GM12892 (cell line): ENCODE measurements around the gene SPATS2.

Experiments
- POLR2A ChIP-seq: IDR thresholded peaks from 2 replicates; pipeline ENCODE4 v1.6.1; 2011; ENCODE audit warnings: low read depth, low read length, control low read depth
- POLR2AphosphoS5 ChIP-seq: IDR thresholded peaks from 2 replicates; pipeline ENCODE4 v1.6.1; 2011; ENCODE audit warnings: low read depth, low read length, control low read depth
- TAF1 ChIP-seq: IDR thresholded peaks from 2 replicates; pipeline ENCODE4 v1.6.1; 2011; ENCODE audit warnings: low read depth, mild to moderate bottlenecking, control low read depth, low read length, borderline replicate concordance

DNA sequence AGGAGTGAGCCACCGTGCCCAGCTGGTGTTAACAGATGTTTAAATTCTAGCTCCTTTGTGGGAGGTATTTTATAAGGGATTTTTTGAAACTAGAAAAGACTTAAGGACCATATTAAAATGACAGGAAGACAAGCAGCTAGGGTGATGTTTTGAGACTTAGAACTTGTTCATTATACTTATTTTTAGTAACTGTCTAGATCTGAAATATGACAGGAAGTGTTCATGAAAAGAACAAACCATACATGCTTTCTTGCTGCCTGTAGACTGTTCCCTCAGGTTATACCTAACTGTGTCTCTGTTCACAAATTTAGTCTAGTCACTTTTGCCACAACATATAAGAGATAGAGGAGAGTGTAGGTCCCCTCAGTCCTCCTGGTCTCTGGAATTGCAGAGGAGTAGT is 134.6 kb downstream of the SPATS2 start:
- TF ChIP-seq POLR2A (no peak), POLR2AphosphoS5 (no peak), TAF1 (no peak)
